HG03097 (cell line): ENCODE results near the gene CENATAC.
A peak's percentile ranks its signal among the peaks of the same experiment; 100 is the strongest.
"Not testable (repeated sequence)": the region's sequence is repeated elsewhere in the genome, so short reads cannot be mapped to it uniquely, and the experiment has no call there.

Source experiments
- ATAC-seq: cut with Tn5 transposase; IDR thresholded peaks from one replicate; pipeline ENCODE4 v1.9.1; 2021; ENCODE audit not compliant: unreplicated experiment, low FRiP score

CENATAC gene, protein sequence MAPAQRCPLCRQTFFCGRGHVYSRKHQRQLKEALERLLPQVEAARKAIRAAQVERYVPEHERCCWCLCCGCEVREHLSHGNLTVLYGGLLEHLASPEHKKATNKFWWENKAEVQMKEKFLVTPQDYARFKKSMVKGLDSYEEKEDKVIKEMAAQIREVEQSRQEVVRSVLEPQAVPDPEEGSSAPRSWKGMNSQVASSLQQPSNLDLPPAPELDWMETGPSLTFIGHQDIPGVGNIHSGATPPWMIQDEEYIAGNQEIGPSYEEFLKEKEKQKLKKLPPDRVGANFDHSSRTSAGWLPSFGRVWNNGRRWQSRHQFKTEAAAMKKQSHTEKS

DNA sequence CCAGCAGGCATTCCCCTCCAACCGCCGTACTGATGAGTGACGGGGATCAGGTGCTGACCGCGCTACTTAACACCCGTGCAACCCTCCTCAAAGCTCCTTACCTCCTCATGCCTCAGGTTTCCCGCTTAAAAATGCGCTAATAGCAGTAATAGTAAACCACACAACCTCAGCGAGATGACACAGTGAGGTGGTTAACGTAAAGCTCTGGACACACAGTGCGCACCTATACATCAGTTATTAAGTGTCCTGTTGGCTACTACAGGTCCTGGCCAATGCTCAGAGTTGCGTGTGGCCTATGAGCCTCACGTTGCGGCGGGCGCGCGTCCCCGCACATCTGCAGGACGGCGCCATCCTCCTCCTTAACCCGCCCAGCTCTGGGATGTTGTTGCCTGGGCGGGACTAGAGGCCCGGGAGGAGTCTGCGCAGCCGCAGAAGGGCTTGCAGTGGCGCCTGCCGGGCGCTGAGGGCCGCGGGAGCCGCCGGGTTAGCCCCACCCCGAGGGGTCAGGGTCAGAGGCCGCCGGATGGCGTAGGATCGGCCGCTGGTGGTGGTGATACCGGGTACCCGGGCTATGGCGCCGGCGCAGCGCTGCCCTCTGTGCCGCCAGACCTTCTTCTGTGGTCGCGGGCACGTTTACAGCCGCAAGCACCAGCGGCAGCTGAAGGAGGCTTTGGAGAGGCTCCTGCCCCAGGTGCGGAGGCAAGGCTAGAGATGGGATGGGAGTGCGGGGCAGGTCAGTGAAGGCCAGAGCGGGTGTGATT, at the start of gene CENATAC:
TSS of gene CENATAC (plus strand) at position 512 of the 761 bp plus-strand sequence. CDS start at position 572, 60 bp downstream.
- peak; percentile 87 for ATAC-seq

DNA sequence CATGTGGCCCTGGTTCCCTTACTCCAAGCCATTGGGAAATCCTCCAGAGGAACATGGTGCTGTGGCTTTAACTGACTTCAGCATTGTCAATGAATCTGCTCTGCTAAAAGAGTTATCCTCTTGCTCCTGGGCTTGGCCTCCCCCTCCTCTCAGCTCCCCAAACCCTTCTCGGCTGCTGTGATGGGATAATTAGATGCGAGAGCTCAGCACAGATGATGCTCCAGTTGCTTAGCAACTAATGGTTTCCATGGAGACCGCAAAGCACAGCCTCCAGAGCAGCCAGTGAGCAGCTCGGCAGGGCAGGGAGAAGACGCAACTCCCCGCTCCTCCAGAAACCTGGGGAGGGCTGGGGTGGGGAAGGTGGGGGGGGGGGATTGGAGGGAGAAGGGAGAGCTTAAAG, 44.7 kb upstream of the CENATAC start:
- ATAC-seq = no peak

DNA sequence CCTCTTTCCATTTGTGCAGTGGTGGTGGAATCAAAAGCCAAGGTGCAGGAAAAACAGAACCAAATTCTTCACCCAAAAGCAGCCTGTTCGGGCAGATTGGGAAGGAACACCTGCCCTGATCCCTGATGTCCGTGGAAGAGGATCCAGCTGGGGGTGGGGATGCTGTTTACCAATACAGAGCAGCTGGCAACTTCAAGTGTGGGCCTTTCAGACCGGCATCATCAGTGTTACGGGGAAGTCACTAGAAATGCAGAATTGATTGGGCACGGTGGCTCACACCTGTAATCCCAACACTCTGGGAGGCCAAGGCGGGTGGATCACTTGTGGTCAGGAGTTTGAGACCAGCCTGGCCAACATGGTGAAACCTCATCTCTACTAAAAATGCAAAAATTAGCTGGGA, 44.0 kb upstream of the CENATAC start:
- ATAC-seq = not testable (repeated sequence)

DNA sequence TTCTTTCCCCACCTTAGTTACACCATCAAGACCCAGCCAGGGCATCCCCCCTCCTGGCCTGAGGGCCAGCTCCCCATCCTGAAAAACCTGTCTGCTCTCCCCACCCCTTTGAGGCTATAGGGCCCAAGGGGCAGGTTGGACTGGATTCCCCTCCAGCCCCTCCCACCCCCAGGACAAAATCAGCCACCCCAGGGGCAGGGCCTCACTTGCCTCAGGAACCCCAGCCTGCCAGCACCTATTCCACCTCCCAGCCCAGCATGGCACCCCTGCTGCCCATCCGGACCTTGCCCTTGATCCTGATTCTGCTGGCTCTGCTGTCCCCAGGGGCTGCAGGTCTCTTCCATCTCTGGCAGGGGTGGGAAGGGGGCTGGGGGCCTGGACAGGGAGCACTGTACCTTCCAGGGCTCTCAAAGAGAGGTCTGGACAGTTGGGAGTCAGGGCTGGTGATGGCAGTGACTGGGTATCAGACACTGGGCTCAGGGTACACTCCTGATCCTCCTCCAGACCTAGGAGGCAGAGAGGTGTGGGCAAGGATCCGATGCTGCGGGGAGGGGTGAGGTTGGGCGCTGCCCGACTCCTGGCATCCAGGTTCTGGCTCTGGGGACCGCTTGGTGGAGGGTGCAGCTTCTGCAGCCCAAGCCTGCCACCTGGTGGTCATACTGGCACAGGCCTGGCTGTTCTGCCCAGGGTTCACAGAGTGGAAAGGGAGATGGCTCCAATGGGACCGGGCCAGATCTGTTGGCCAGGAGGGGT, 41.7 kb upstream of the CENATAC start, which contains the start of gene UPK2:
TSS of gene UPK2 (plus strand) at position 205 of the 753 bp plus-strand sequence. CDS start at position 258, 53 bp downstream.
- ATAC-seq = no peak

DNA sequence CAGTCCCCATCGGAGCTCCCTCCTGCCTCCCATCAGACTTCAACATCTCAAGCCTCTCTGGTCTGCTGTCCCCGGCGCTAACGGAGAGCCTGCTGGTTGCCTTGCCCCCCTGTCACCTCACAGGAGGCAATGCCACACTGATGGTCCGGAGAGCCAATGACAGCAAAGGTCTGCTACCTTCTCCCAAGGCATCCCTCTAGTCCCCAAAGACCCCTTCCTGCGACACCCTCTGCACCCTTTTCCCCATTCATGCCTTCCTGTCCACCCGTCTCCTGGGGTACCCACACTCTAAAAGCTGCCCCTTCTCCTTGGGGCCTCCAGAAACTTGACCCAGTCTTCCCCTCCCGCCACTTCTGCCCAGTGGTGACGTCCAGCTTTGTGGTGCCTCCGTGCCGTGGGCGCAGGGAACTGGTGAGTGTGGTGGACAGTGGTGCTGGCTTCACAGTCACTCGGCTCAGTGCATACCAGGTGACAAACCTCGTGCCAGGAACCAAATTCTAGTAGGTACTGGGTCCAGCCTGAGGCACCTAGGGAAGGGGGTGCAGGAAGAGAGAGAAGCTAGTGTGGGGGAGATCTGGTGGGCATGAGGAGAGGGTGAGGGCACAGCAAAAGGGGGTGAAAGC, 41.0 kb upstream of the CENATAC start:
- ATAC-seq = no peak

DNA sequence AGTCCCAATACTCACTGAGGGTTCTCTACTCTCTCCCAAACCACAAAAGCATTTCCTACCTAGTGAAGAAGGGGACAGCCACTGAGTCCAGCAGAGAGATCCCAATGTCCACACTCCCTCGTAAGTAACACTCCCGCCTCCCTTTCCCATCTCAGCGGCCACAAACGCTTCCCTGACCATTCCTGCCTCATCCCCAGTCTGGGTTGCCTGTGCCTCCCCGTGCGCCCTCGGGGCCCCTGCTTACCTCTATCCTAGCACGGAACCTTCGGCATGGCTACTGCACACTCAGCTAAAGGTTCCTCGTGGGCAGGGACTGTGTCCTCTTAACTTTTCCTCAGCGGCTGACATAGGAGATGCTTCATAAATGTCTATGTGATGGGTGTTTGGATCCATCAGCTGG, 40.4 kb upstream of the CENATAC start:
- ATAC-seq = no peak

DNA sequence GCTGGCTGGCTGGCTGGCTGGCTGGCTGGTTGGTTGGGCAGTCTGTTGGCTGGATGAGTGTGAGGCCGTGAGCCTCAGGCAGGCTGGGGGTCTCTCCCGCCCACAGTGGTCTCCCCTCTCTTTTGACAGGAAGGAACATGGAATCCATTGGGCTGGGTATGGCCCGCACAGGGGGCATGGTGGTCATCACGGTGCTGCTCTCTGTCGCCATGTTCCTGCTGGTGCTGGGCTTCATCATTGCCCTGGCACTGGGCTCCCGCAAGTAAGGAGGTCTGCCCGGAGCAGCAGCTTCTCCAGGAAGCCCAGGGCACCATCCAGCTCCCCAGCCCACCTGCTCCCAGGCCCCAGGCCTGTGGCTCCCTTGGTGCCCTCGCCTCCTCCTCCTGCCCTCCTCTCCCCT, 40.0 kb upstream of the CENATAC start:
- no peak for ATAC-seq

DNA sequence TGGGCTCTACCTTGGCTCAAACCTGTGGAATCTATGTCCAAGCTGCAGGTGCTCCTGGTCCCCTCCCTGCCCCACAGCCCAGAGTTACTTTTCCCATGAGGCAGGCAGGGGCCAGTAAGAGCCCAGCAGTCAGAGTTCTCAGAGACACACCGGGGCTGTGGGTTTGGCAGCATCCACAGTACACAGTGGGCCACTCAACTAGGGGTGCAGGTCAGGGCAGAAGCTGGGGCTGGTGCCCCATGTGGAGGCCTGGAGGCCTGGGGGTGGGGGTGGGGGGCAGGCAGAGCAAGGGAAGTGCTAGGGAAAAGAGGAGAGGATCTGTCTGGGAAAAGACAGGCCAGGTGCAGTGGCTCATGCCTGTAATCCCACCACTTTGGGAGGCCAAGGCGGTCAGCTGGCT, 39.4 kb upstream of the CENATAC start:
- no peak for ATAC-seq

DNA sequence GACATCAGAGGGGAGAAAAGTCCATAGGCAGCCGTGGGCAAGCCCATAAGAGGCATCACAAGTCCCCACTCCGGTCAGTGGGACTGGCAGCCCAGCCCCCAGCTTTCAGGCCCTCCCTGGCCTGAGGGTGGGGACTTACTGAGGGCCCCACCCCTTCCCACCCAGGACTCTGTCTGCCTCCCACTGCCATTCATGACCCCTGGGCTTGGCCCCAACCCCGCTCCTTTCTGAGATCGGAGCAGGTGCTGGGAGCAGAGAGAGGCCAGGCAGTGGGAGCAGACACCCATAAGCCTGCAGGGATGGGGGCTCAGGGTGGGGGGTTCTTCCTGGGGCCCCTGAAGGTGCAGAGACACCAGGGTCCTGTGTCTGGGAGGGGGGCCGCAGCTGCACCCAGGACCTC, 36.7 kb upstream of the CENATAC start:
- no peak for ATAC-seq

DNA sequence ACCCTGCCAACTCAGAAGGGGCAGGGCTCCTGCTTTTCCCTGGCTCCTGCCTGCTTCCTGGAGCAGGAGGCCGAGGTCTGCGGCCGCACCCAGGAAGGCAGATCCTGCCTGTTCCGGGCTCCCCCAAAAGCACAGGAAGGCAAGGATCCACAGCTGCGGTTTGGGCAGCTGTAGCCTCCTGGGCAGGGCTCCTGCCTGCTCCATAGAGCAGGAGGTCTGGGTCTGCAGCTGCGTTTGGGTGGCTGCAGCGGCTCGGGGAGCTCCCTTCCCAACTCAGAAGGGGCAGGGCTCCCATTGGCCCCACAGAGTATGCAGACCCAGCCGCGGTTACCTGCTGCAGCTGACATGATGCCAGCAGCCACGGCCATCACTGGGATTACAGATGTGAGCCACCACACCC, 36.3 kb upstream of the CENATAC start:
- ATAC-seq = no peak

DNA sequence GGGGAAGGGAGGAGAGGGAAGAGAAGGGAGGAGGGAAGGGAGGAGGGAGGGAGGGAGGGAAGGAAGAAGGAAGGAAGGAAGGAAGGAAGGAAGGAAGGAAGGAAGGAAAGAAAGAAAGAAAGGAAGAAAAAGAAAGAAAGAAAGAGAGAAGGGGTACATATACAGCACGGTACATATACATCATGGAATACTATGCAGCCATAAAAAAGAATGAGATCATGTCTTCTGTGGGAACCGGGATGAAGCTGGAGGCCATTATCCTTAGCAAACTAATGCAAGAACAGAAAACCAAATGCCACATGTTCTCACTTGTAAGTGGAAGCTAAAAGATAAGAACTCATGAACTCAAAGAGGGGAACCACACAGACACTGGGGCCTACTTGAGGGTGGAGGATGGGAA, 28.4 kb upstream of the CENATAC start:
- not testable (repeated sequence) for ATAC-seq

DNA sequence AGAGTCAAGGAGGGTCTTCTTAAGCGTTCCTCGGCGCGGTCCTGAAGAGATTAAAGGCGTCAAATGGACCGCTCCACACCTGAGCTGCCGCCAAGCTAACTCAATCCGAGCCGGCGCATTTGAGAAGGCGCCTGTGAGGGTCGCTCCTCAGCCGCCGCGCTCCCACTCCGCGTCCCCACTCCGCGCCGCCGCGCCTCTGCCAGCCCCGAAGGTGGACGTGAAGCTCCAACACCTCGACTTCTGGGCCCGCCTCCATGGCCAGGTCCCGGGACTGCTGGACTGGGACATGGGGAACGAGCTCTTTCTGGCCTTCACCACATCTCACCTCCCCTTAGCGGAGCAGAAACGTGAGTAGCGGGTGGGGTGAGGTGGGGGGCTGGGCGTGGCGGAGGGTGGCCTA, 26.3 kb upstream of the CENATAC start, which contains the start of gene FOXR1:
TSS of gene FOXR1 (plus strand) at position 116 of the 400 bp plus-strand sequence. CDS start at position 287, 171 bp downstream.
- no peak for ATAC-seq

DNA sequence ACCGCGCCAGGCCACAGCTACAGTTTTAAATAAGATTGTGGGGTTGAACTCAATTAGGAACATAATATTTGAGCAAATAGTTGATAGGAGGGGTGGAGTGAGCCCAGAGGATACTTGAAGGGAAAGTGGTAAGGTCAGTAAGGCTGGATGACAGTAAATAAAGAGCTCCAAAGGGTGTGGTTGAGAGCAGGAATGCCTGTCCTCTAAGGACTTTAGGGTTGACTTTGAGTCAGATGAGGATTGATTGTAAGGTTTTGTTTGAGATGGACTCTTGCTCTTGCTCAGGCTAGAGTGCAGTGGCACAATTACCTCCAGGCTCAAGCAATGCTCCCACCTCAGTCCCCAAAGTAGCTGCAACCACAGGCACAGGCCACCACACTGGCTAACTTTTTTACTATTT, 24.0 kb upstream of the CENATAC start:
- no peak for ATAC-seq

DNA sequence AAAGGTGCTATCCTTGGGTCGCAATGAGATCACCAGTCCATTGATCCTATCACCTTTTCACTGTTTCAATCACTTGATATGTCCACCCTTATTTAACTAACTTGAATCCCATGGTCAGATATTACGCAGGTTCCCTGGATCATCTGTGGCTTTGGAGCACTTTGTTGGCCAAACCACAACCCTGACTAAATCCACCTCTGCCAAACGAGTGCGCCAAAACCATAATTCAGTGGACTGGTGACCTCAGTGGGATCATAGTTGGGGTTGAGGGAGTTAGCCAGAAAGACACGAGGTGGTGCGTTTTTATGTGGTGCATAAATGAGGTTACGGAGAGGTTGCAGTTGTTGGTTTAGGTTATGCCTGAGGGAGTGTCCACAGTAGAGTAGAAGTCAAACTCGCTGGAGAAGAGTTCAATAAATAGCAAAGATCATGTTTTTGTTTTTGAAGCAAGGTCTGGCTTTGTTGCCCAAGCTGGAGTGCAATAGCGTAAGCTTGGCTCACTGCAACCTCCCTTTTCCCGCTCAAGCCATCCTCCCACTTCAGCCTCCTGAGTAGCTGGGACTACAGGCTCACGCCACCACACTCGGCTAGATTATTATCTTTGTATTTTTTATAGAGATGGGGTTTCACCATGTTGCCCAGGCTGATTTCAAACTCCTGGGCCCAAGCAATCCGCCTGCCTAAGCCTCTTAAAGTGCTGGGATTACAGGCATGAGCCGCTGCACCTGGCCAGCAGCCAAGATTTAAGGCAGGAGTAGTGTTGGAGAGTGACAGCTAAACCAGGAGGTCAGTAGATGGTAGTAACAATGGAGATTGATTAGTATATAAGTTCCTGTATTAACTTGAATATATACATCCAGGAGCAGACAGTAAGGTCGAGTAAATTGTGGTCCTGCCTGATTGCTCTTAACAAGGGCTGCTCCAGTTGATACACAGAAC, 21.9 kb upstream of the CENATAC start:
- ATAC-seq = no peak

DNA sequence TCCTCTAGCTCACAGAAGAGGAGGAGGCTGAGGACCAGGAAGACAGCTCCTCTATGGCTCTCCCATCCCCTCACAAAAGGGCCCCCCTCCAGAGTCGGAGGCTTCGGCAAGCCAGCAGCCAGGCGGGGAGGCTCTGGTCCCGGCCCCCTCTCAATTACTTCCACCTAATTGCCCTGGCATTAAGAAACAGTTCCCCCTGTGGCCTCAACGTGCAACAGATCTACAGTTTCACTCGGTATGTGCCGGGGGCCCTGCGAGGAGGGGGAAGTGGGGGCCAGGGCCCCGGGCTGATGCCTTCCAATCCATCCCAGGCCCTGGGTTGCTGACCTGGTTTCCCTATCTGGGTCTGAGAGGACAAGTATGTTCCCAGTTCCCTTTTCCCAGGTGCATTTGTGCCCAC, 18.5 kb upstream of the CENATAC start:
- no peak for ATAC-seq

DNA sequence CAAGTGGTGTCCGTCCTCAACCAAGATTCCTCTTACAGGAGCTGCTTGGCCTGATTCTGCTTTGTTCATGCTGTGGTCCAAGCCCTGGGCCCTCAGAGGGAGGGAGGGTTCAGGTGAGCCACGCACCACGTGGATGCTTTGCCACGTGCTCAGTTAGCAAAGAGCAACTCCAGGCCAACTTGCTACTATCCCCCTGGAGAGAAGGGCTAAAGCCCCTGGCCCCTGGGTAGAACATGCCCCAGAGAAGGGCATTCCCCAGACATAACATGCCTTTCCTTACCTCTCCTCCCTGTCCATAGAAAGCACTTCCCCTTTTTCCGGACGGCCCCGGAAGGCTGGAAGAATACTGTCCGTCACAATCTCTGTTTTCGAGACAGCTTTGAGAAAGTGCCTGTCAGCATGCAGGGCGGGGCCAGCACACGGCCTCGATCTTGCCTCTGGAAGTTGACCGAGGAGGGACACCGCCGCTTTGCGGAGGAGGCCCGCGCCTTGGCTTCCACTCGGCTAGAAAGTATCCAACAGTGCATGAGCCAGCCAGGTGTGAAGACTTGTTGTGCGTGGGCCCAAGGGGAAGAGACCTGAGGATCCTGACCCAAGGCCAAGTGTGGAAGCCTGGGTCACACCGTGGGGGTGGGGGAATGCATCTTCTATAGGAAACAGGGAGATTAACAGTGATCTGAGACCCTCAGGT, 17.6 kb upstream of the CENATAC start:
- no peak for ATAC-seq

DNA sequence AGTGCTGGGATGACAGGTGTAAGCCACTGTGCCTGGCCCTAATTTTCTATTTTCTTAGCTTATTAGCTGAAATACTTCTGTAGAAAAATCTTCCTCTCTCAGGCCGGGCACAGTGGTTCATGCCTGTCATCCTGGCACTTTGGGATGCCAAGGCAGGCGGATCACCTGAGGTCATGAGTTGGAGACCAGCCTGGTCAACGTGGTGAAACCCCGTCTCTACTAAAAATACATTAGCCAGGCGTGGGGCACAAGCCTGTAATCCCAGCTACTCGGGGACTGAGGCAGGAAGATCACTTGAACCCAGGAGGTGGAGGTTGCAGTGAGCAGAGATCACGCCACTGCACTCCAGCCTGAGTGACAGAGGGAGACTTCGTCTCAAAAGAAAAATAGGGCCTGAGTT, 13.6 kb upstream of the CENATAC start:
- not testable (repeated sequence) for ATAC-seq

DNA sequence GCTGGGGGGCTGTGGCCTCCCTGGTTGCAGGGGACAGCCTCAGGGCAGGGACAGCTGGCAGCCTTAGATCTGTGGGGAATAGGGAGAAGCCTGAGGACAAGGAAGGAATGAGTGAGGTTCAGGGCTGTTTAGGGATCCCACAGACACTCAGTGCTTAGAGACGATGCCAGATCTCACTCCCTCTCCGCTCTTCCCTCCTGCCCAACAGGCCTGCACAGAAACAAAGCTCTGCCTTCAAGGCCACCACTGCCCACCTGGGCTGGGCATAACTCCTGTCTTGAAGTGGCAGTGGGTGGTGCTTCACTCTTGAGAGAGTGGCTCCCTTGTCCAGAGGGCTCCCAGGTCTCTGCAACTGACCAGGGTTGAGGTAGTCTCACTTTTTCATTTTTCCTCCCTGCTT, 13.1 kb upstream of the CENATAC start:
- ATAC-seq = no peak

DNA sequence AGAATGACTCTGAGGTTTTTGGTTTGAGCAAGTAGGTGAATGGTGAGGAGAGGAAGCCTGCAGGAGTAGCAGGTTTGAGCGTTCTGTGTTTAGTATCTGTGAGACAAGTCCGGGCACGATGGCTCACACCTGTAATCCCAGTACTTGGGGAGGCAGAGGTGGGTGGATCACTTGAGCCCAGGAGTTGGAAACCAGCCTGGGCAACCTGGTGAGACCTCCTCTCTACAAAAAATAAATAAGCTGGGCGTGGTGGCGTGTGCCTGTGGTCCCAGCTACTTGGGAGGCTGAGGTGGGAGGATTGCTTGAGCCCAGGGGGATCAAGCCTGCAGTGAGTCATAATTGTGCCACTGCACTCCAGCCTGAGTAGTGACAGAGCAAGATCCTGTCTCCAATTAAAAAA, 9.7 kb upstream of the CENATAC start:
- no peak for ATAC-seq
